ENCODE measurements around the gene LYST.

GRCh38 chr1:235835226-235835625 is 31.5 kb downstream of the LYST start:
- TF ChIP-seq EZH2 (IDR thresholded peaks at IDR 0.05; ENCODE audit: borderline replicate concordance, low read depth, low read length, poor library complexity, severe bottlenecking) (no peak), CTCF (conservative IDR thresholded peaks at IDR 0.05; ENCODE audit: low read depth, low read length) (no peak)
